Endometrial microvascular endothelial cells (primary cell): ENCODE data around the gene ABL1. TPM values are rescaled to one million over a fixed set of nuclear protein-coding genes. Genes with fewer than 3 reads are reported as not detected.

Experiments
- in situ Hi-C: cut with HindIII; loops from 2 replicates; pipeline ENCODE4 v1.10.0; 2017; ENCODE audit warnings: low sequenced_read_pairs, low pct_unique_long_range_greater_than_20kb; ENCODE audit errors: inconsistent ontology term
- total RNA-seq: library from RNA; depleted of rRNA; stranded (reverse); fragments of >200 nt; gene quantifications from one replicate; pipeline ENCODE4 v1.2.3, GENCODE V29; 2015; ENCODE audit errors: inconsistent ontology term

Gene ABL1
- total RNA-seq, 1 donor from 2014 or later = 38.0 TPM

- in situ Hi-C loops = no loop called here
Measured at GRCh38 chr9:130866474-130866965, 31.5 kb downstream of the ABL1 start.

- in situ Hi-C loops = no loop called here
Measured at GRCh38 chr9:130867556-130867955, 32.5 kb downstream of the ABL1 start.

GRCh38 chr9:130868230-130868629, 33.2 kb downstream of the ABL1 start:
- in situ Hi-C loops = no loop called here

GRCh38 chr9:130869250-130869649, 34.2 kb downstream of the ABL1 start:
- in situ Hi-C loops = no loop called here

- in situ Hi-C loops = no loop called here
Measured at GRCh38 chr9:130870491-130871381, 35.7 kb downstream of the ABL1 start.

GRCh38 chr9:130871395-130872062, 36.5 kb downstream of the ABL1 start:
- in situ Hi-C loops = no loop called here

GRCh38 chr9:130872093-130872492, 37.0 kb downstream of the ABL1 start:
- in situ Hi-C loops = no loop called here

GRCh38 chr9:130872508-130872907, 37.5 kb downstream of the ABL1 start:
- in situ Hi-C loops = no loop called here

- in situ Hi-C loops = no loop called here
Measured at GRCh38 chr9:130872912-130873503, 38.0 kb downstream of the ABL1 start.

- in situ Hi-C loops = no loop called here
Measured at GRCh38 chr9:130873966-130874365, 38.9 kb downstream of the ABL1 start.

- in situ Hi-C loops = no loop called here
Measured at GRCh38 chr9:130874783-130875182, 39.7 kb downstream of the ABL1 start.

GRCh38 chr9:130877300-130877699, 42.2 kb downstream of the ABL1 start:
- in situ Hi-C loops = no loop called here

GRCh38 chr9:130878295-130878694, 43.2 kb downstream of the ABL1 start:
- in situ Hi-C loops = no loop called here

- in situ Hi-C loops = no loop called here
Measured at GRCh38 chr9:130879863-130880411, 44.9 kb downstream of the ABL1 start.

GRCh38 chr9:130880599-130881220, 45.7 kb downstream of the ABL1 start:
- in situ Hi-C loops = no loop called here

- in situ Hi-C loops = no loop called here
Measured at GRCh38 chr9:130881516-130881915, 46.5 kb downstream of the ABL1 start.

GRCh38 chr9:130882696-130883225, 47.7 kb downstream of the ABL1 start:
- in situ Hi-C loops = no loop called here

GRCh38 chr9:130883479-130883878, 48.4 kb downstream of the ABL1 start:
- in situ Hi-C loops = no loop called here

GRCh38 chr9:130884111-130884531, 49.1 kb downstream of the ABL1 start:
- in situ Hi-C loops = no loop called here
